Measurements from ENCODE around the gene CCM2. TPM values are rescaled to one million over a fixed set of nuclear protein-coding genes. Genes with fewer than 3 reads are reported as not detected.

The CCM2 gene
- total RNA-seq, 3 donors from 2014 or later (not counting 1 experiment from before 2014, with no cell fraction given) = 66.2 to 104 (median 97.5) TPM

- TF ChIP-seq, protein P1, sequence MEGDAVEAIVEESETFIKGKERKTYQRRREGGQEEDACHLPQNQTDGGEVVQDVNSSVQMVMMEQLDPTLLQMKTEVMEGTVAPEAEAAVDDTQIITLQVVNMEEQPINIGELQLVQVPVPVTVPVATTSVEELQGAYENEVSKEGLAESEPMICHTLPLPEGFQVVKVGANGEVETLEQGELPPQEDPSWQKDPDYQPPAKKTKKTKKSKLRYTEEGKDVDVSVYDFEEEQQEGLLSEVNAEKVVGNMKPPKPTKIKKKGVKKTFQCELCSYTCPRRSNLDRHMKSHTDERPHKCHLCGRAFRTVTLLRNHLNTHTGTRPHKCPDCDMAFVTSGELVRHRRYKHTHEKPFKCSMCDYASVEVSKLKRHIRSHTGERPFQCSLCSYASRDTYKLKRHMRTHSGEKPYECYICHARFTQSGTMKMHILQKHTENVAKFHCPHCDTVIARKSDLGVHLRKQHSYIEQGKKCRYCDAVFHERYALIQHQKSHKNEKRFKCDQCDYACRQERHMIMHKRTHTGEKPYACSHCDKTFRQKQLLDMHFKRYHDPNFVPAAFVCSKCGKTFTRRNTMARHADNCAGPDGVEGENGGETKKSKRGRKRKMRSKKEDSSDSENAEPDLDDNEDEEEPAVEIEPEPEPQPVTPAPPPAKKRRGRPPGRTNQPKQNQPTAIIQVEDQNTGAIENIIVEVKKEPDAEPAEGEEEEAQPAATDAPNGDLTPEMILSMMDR (IDR thresholded peaks at IDR 0.05) = no peak
- H3K9me3 Mint-ChIP-seq = no peaks in the 10 kb centered on the region
- no peaks in the 10 kb centered on the region for H3K36me3 Mint-ChIP-seq
- peak overlapping the region; percentile 79 for H3K4me3 Mint-ChIP-seq
- DNase-seq = no peak
- H3K27me3 Mint-ChIP-seq (ENCODE audit: low read depth in 2 of 2) = no peaks in the 10 kb centered on the region
- no peak for ATAC-seq
- intact Hi-C loops (cut with micrococcal nuclease) = loop anchor here (5.0 to 10.0 kb wide), 2 partner anchors 50 to 62 kb away; no protein-coding TSS in a partner anchor
- Histone ChIP-seq H3K36me3 (ENCODE audit: control insufficient read depth, insufficient read depth, low read length) (peaks cover 74% of the 10 kb centered on the region), H3K9me3 (ENCODE audit: control insufficient read depth, insufficient read depth, low read length) (no peaks in the 10 kb centered on the region), H3K27ac (ENCODE audit: low read length) (peak overlapping the region; percentile 30), H3K4me1 (ENCODE audit: control insufficient read depth, insufficient read depth, low read length) (peaks cover 55% of the 10 kb centered on the region), H3K4me3 (ENCODE audit: low read length) (no peak overlapping the region), H3K27me3 (ENCODE audit: control insufficient read depth, insufficient read depth, low read length) (no peaks in the 10 kb centered on the region)
- peaks cover 58 to 83% of the 10 kb centered on the region in 2 donors for H3K4me1 Mint-ChIP-seq
- 90% methylated on average over 1 of the region's 1 CpG for WGBS (ENCODE audit: insufficient coverage)
- H3K27ac Mint-ChIP-seq = peak overlapping the region; percentile 88 to 92
These were observed 75.3 kb downstream of the CCM2 start for GRCh38 chr7:45075355-45075644.

- Mint-ChIP-seq H3K36me3 (no peaks in the 10 kb centered on the region), H3K27me3 (ENCODE audit: low read depth in 2 of 2) (no peaks in the 10 kb centered on the region), H3K27ac (peak overlapping the region; percentile 56 to 92), H3K4me3 (peak overlapping the region; percentile 21), H3K4me1 (peaks cover 58 to 87% of the 10 kb centered on the region in 2 donors), H3K9me3 (no peaks in the 10 kb centered on the region)
- H3K4me3 ChIP-seq (ENCODE audit: low read length) = no peak overlapping the region
- DNase-seq = no peak
- H3K27me3 ChIP-seq (ENCODE audit: control insufficient read depth, insufficient read depth, low read length) = no peaks in the 10 kb centered on the region
- WGBS (ENCODE audit: insufficient coverage) = 90% methylated on average over 33 of the region's 35 CpGs
- peaks cover 55% of the 10 kb centered on the region for H3K4me1 ChIP-seq (ENCODE audit: control insufficient read depth, insufficient read depth, low read length)
- H3K36me3 ChIP-seq (ENCODE audit: control insufficient read depth, insufficient read depth, low read length) = peaks cover 69% of the 10 kb centered on the region
- intact Hi-C loops (cut with micrococcal nuclease) = loop anchor here (5.0 to 10.0 kb wide), 2 partner anchors 51 to 61 kb away; no protein-coding TSS in a partner anchor
- no peak overlapping the region for H3K27ac ChIP-seq (ENCODE audit: low read length)
- H3K9me3 ChIP-seq (ENCODE audit: control insufficient read depth, insufficient read depth, low read length) = no peaks in the 10 kb centered on the region
- ATAC-seq = no peak
- TF ChIP-seq, protein P1 (IDR thresholded peaks at IDR 0.05) = no peak
These were observed 76.1 kb downstream of the CCM2 start for GRCh38 chr7:45075871-45076796.

DNA sequence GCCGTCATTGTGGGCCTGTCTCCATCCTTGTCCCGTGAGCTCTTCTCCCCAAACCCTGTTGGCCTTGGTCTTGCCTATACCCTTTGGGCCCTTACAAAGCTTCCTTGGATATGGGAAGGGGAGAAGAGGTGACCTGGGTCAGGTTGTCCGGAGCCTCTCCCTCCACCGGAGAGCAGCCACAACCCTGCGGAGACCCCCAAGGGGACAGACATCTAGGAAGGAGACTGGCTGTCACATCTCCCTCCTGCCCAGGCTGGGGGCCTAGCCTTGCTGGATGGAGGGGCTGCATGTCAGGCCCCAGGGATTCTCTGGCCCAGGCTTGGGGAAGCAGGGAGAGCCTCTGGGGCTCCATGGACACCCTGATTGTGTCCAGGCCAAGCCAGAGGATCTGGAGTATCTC is 76.9 kb downstream of the CCM2 start:
- Histone ChIP-seq H3K4me1 (ENCODE audit: control insufficient read depth, insufficient read depth, low read length) (peaks cover 54% of the 10 kb centered on the region), H3K27ac (ENCODE audit: low read length) (no peak overlapping the region), H3K9me3 (ENCODE audit: control insufficient read depth, insufficient read depth, low read length) (no peaks in the 10 kb centered on the region), H3K36me3 (ENCODE audit: control insufficient read depth, insufficient read depth, low read length) (peaks cover 61% of the 10 kb centered on the region), H3K4me3 (ENCODE audit: low read length) (no peak overlapping the region), H3K27me3 (ENCODE audit: control insufficient read depth, insufficient read depth, low read length) (no peaks in the 10 kb centered on the region)
- DNase-seq (no peak), ATAC-seq (no peak)
- Mint-ChIP-seq H3K36me3 (no peaks in the 10 kb centered on the region), H3K27ac (peak overlapping the region; percentile 56 to 70), H3K9me3 (no peaks in the 10 kb centered on the region), H3K4me3 (peak overlapping the region; percentile 40), H3K27me3 (ENCODE audit: low read depth in 2 of 2) (no peaks in the 10 kb centered on the region), H3K4me1 (peaks cover 51 to 80% of the 10 kb centered on the region in 2 donors)
- intact Hi-C loops (cut with micrococcal nuclease) = loop anchor here (5.0 to 10.0 kb wide), 2 partner anchors 52 to 60 kb away; no protein-coding TSS in a partner anchor
- 94% methylated on average over 5 of the region's 5 CpGs for WGBS (ENCODE audit: insufficient coverage)
- TF ChIP-seq, protein P1 (IDR thresholded peaks at IDR 0.05) = no peak
